SU-DHL-6 (cell line): ENCODE results near the gene EMB.
"Not testable (repeated sequence)": the region's sequence is repeated elsewhere in the genome, so short reads cannot be mapped to it uniquely, and the experiment has no call there.

Experiments used
- H2AFZ ChIP-seq: fragments of 200-600 bp; sonication (generic); 2 replicates; pipeline ENCODE4 v1.6.1; 2014; ENCODE audit warnings: low read depth, mild to moderate bottlenecking, moderate library complexity, mixed read lengths, antibody characterized with exemption, low read length; ENCODE audit not compliant: severe bottlenecking
- H3F3A ChIP-seq: fragments of 200-600 bp; shearing (Covaris generic); 2 replicates; pipeline ENCODE4 v1.6.0; 2016; ENCODE audit warnings: antibody characterized with exemption, mild to moderate bottlenecking; ENCODE audit not compliant: insufficient read depth
- H3K27ac ChIP-seq: fragments of 200-600 bp; sonication (generic); 2 replicates; pipeline ENCODE4 v1.5.1; 2016; ENCODE audit warnings: low read depth, mild to moderate bottlenecking, low read length, moderate library complexity, mixed read lengths
- H3K27me3 ChIP-seq: fragments of 200-600 bp; sonication (generic), shearing (Covaris generic); 2 replicates; pipeline ENCODE4 v1.6.0; 2014; ENCODE audit warnings: mild to moderate bottlenecking, low read length
- H3K36me3 ChIP-seq: fragments of 200-600 bp; sonication (generic); 2 replicates; pipeline ENCODE4 v1.6.1; 2014; ENCODE audit warnings: mild to moderate bottlenecking, low read length, mixed read lengths
- H3K4me2 ChIP-seq: fragments of 300-600, 200-600 bp; shearing (Covaris generic), sonication (generic); 2 replicates; pipeline ENCODE4 v1.6.0; 2014; ENCODE audit warnings: low read length, low read depth, mild to moderate bottlenecking; ENCODE audit not compliant: poor library complexity, severe bottlenecking
- H3K4me3 ChIP-seq: fragments of 200-600 bp; sonication (generic); 2 replicates; pipeline ENCODE4 v1.5.1; 2014; ENCODE audit warnings: antibody characterized with exemption, low read length, mild to moderate bottlenecking, mixed read lengths; ENCODE audit not compliant: insufficient read depth, poor library complexity, severe bottlenecking
- H3K79me2 ChIP-seq: fragments of 200-600 bp; sonication (generic); 2 replicates; pipeline ENCODE4 v1.6.1; 2014; ENCODE audit warnings: mild to moderate bottlenecking, low read length, moderate library complexity; ENCODE audit not compliant: insufficient read depth
- H3K9ac ChIP-seq: fragments of 200-600 bp; sonication (generic); 2 replicates; pipeline ENCODE4 v1.7.0; 2014; ENCODE audit warnings: mild to moderate bottlenecking, low read length
- H3K9me2 ChIP-seq: fragments of 200-600 bp; sonication (generic); replicated peaks from 2 replicates; pipeline ENCODE4 v1.6.1; 2014; ENCODE audit warnings: low read length; ENCODE audit not compliant: insufficient read depth
- H3K9me3 ChIP-seq: fragments of 200-600 bp; sonication (generic); 2 replicates; pipeline ENCODE4 v1.6.1; 2014; ENCODE audit warnings: low read length, mixed read lengths; ENCODE audit not compliant: insufficient read depth
- H4K20me1 ChIP-seq: fragments of 200-600 bp; sonication (generic); 2 replicates; pipeline ENCODE4 v1.6.1; 2014; ENCODE audit warnings: low read depth, mild to moderate bottlenecking, antibody characterized with exemption, low read length, moderate library complexity, mixed read lengths
- EZH2phosphoT487 ChIP-seq: fragments of 200-600 bp; sonication (generic), shearing (Covaris generic); conservative IDR thresholded peaks from 2 replicates; pipeline ENCODE4 v1.6.1; 2018; ENCODE audit warnings: mild to moderate bottlenecking, antibody characterized with exemption, low read length, moderate library complexity, mixed read lengths
- TF ChIP-seq, protein P1 (sequence below): fragments of 200-600 bp; sonication (generic); IDR thresholded peaks from one replicate; pipeline ENCODE4 v1.5.1; 2017; ENCODE audit warnings: antibody characterized with exemption, mild to moderate bottlenecking, low read length, moderate library complexity; ENCODE audit not compliant: insufficient read depth, poor library complexity, severe bottlenecking

EMB gene

DNA sequence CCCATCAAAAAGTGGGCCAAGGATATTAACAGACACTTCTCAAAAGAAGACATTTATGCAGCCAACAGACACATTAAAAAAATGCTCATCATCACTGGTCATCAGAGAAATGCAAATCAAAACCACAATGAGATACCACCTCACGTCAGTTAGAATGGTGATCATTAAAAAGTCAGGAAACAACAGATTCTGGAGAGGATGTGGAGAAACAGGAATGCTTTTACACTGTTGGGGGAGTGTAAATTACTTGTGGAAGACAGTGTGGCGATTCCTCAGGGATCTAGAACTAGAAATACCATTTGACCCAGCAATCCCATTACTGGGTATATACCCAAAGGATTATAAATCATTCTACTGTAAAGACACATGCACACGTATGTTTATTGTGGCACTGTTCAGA, 48.8 kb downstream of the EMB start:
- not testable (repeated sequence) for H3K79me2 ChIP-seq, H3K4me3 ChIP-seq, H4K20me1 ChIP-seq, H3K9me2 ChIP-seq, H3K27me3 ChIP-seq, H3F3A ChIP-seq, H2AFZ ChIP-seq, H3K4me2 ChIP-seq, H3K27ac ChIP-seq, H3K9me3 ChIP-seq, H3K9ac ChIP-seq
- H3K36me3 ChIP-seq: peaks cover 19% of the 10 kb centered on the region; the same call in 1 of the 2 replicates

DNA sequence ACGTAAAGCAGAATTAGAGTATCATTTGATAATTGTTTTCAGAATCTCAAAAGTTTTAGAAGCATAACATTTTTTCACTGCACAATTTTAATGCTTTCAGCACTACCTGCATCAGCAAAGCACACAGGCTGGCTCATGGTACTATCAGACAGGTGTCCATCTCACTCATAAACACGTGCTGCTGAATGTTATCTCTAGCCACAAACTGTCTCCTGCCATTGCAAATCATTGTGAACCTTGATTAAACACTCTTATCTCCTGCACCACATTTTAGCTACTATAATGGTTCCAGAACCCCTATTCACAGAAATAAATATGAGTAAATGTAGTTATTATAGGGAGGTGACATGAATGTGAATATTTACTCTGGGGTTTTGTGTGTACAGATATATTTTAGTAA, 56.7 kb downstream of the EMB start:
- H3K27ac ChIP-seq: not testable (repeated sequence)

DNA sequence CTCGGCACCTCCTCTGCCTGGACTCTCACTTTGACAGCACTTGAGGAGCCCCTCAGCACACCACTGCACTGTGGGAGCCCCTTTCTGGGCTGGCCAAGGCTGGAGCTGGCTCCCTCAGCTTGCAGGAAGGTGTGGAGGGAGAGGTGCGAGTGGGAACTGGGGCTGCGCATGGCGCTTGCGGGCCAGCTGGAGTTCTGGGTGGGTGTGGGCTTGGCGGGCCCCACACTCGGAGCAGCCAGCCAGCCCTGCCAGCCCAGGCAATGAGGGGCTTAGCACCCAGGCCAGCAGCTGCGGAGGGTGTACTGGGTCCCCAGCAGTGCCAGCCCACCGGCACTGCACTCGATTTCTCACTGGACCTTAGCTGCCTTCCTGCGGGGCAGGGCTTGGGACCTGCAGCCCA, 64.4 kb downstream of the EMB start:
- not testable (repeated sequence) for H3K79me2 ChIP-seq, H3F3A ChIP-seq, H3K9ac ChIP-seq, H3K4me3 ChIP-seq, H3K9me2 ChIP-seq, H3K9me3 ChIP-seq, H3K27me3 ChIP-seq, H4K20me1 ChIP-seq, H3K36me3 ChIP-seq, H3K4me2 ChIP-seq, H2AFZ ChIP-seq, H3K27ac ChIP-seq

More for the DNA sequence above, 56.7 kb downstream of the EMB start:
- not testable (repeated sequence) for H3K36me3 ChIP-seq, H3K4me3 ChIP-seq, H3K79me2 ChIP-seq, H3F3A ChIP-seq, H3K27me3 ChIP-seq, H3K9me2 ChIP-seq, H2AFZ ChIP-seq, H3K4me2 ChIP-seq, H3K9ac ChIP-seq, H4K20me1 ChIP-seq, H3K9me3 ChIP-seq

DNA sequence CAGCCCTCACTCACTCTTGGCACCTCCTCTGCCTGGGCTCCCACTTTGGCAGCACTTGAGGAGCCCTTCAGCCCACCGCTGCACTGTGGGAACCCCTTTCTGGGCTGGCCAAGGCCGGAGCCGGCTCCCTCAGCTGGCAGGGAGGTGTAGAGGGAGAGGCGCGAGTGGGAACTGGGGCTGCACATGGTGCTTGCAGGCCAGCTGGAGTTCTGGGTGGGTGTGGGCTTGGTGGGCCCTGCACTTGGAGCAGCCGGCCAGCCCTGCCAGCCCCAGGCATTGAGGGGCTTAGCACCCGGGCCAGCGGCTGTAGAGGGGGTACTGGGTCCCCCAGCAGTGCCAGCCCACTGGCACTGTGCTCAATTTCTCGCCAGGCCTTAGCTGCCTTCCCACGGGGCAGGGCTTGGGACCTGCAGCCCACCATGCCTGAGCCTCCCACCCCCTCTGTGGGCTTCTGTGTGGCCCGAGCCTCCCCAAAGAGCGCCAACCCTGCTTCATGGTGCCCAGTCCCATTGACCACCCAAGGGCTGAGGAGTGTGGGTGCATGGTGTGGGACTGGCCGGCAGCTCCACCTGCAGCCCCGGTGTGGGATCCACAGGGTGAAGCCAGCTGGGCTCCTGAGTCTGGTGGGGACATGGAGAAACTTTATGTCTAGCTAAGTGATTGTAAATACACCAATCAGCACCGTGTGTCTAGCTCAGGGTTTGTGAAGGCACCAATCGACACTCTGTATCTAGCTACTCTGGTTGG, 71.6 kb downstream of the EMB start:
- H3K9me2 ChIP-seq, H3K27ac ChIP-seq, H4K20me1 ChIP-seq, H3K36me3 ChIP-seq, H3K9ac ChIP-seq, H3F3A ChIP-seq, H3K9me3 ChIP-seq, H3K4me2 ChIP-seq, H3K27me3 ChIP-seq, H3K79me2 ChIP-seq, H2AFZ ChIP-seq, H3K4me3 ChIP-seq: not testable (repeated sequence)

DNA sequence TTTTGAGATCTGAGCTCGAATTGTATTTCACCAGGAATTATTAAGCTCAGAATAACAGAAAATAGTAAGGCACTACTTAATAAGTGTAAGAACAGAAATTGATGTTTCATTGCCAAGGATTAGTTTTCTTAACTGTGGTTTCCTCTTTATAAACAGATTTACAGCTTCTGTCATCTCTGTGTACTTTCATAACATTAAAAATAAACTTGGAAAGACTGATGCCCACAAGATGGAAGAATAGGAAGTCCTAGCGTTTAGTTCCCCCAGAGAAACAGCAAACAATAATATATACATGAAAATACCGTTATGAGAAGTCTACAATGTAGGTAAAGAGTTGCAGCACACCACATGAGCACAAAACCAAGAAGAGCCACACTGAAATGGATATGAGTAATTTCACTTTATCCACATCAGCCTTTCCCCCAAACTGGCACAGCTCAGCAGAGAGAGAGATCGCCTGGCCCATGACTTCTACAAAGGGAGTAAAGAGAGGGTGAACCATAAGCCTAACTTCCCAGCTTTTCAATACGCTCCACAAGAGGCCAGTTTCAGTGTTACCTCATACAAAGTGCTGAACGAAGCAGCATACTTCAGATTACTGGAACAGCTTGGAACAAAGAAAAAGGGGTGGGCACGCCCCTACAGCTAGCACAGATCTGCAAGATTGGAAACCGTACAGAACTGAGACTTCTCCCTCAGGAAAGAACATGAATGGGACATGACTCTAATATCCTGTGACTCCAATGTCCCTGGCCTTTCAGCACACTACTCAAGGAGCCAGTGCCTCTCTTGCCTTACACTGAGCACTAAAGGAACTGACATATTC, 75.4 kb downstream of the EMB start:
- no peak overlapping the region for H3K9ac ChIP-seq
- no peaks in the 10 kb centered on the region for H3K79me2 ChIP-seq
- TF ChIP-seq, protein P1, sequence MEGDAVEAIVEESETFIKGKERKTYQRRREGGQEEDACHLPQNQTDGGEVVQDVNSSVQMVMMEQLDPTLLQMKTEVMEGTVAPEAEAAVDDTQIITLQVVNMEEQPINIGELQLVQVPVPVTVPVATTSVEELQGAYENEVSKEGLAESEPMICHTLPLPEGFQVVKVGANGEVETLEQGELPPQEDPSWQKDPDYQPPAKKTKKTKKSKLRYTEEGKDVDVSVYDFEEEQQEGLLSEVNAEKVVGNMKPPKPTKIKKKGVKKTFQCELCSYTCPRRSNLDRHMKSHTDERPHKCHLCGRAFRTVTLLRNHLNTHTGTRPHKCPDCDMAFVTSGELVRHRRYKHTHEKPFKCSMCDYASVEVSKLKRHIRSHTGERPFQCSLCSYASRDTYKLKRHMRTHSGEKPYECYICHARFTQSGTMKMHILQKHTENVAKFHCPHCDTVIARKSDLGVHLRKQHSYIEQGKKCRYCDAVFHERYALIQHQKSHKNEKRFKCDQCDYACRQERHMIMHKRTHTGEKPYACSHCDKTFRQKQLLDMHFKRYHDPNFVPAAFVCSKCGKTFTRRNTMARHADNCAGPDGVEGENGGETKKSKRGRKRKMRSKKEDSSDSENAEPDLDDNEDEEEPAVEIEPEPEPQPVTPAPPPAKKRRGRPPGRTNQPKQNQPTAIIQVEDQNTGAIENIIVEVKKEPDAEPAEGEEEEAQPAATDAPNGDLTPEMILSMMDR: no peak
- TF ChIP-seq EZH2phosphoT487: no peak
- no peaks in the 10 kb centered on the region for H3K27me3 ChIP-seq
- no peak overlapping the region for H3K4me2 ChIP-seq
- H3K36me3 ChIP-seq: no peaks in the 10 kb centered on the region
- H3F3A ChIP-seq: no peaks in the 10 kb centered on the region
- H3K9me2 ChIP-seq: no peaks in the 10 kb centered on the region
- no peak overlapping the region for H2AFZ ChIP-seq
- H3K27ac ChIP-seq: no peak overlapping the region
- no peaks in the 10 kb centered on the region for H4K20me1 ChIP-seq
- H3K9me3 ChIP-seq: no peaks in the 10 kb centered on the region
- no peak overlapping the region for H3K4me3 ChIP-seq

DNA sequence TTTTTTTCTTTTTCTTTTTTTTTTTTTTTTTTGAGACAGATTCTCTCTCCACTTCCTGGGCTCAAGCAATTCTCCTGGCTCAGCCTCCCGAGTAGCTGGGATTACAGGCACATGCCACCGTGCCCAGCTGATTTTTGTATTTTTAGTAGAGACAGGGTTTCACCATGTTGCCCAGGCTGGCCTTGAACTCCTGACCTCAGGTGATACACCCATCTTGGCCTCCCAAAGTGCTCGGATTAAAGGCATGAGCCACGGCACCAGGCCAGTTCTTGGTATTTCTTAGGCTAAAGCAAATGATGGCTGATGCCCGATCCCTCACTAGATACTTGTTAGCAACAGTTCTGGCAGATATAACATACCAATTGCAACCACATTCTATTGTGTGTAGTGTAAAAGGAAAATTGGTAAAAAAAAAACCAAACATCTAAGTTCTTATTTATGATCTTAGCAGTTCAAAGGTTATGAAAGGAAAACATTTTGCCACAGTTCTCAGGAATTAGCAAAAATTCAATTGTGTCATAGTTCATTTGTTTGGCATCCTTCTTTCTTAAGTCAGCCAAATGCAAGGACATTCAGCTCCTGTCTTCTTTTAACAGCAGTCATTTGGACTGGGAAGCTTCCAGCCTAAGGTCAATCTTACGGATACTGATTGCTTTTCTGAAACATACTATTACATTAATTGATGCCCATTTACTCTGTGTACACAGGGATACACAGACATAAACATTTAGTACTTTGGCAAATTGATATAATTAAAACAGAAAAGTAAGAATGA, 76.4 kb downstream of the EMB start:
- H3K4me2 ChIP-seq, H3K9me3 ChIP-seq: not testable (repeated sequence)

More for the DNA sequence above, 76.4 kb downstream of the EMB start:
- not testable (repeated sequence) for H3K27me3 ChIP-seq, H3K27ac ChIP-seq, H2AFZ ChIP-seq, H3K36me3 ChIP-seq, H3K9me2 ChIP-seq, H3K79me2 ChIP-seq, H3K4me3 ChIP-seq, H3K9ac ChIP-seq, H4K20me1 ChIP-seq, H3F3A ChIP-seq
